Motor neuron (in vitro differentiated cells): ENCODE data around the gene HOXC12. TPM values are rescaled to one million over a fixed set of nuclear protein-coding genes. Genes with fewer than 3 reads are reported as not detected.
A peak's percentile ranks its signal among the peaks of the same experiment; 100 is the strongest.

Experiments
- ATAC-seq, 8 experiments: fragments of 200-7000 bp; cut with Tn5 transposase; replicated peaks in 6 of 8; 2 replicates each; pipeline ENCODE4 v1.8.0; 2021; ENCODE audit warnings: mild to moderate bottlenecking in 8 of 8, moderate library complexity in 8 of 8
- H3K27ac ChIP-seq, 2 donors: fragments of 250-450 bp; sonication (Bioruptor Pico); 2 replicates each; pipeline ENCODE4 v1.9.0; 2021; ENCODE audit warnings: antibody characterized with exemption in 2 of 2, mild to moderate bottlenecking in 2 of 2, moderate library complexity in 1 of 2
- H3K4me1 ChIP-seq, 2 donors: fragments of 250-450 bp; sonication (Bioruptor Pico); replicated peaks in 1 of 2; 2 replicates each; pipeline ENCODE4 v1.6.1; 2021; ENCODE audit warnings: antibody characterized with exemption in 2 of 2, mild to moderate bottlenecking in 2 of 2, moderate library complexity in 1 of 2
- H3K4me3 ChIP-seq, 5 donors: fragments of 250-450 bp; sonication (Bioruptor Pico); 2 replicates each; pipeline ENCODE4 v1.9.0; 2021; ENCODE audit warnings: antibody characterized with exemption in 5 of 5, mild to moderate bottlenecking in 5 of 5, moderate library complexity in 4 of 5
- WGBS, 10 experiments: fragments of 450-650 bp; shearing (Covaris generic); methylation state at CpG; one replicate each; pipeline ENCODE4 v1.0.0; 2022; 5-methylcytosine and 5-hydroxymethylcytosine counted together
- in situ Hi-C, 9 experiments: fragments of 400-800 bp; cut with MboI; loops; one replicate each; pipeline ENCODE4 v1.15.0; 2021; ENCODE audit warnings: low sequenced_read_pairs in 9 of 9, low pct_unique_long_range_greater_than_20kb in 2 of 9; ENCODE audit not compliant: unreplicated experiment in 9 of 9
- total RNA-seq, 8 experiments: library from RNA; unstranded; fragments of 300-600 nt; gene quantifications; 2 replicates each; pipeline versions ENCODE4 v1.2.3 to v1.2.4, GENCODE V29; 2022

The HOXC12 gene
- total RNA-seq, 8 experiments from 2014 or later: 0.13 to 5.2 (median 0.34) TPM; not detected in 2

GRCh38 chr12:53955036-53955775, 503 bp downstream of the HOXC12 start:
- in situ Hi-C loops: no loop called here
- Histone ChIP-seq H3K4me3 (no peak overlapping the region), H3K4me1 (no peaks in the 10 kb centered on the region), H3K27ac (no peak overlapping the region)
- WGBS, 10 experiments: 0 to 12% (median 0%) methylated on average over 1 to 14 of the region's 86 CpGs; no CpG with 5 or more reads in 5 of the 10 experiments
- ATAC-seq: peak in 1 of 8 experiments; percentile 67

DNA sequence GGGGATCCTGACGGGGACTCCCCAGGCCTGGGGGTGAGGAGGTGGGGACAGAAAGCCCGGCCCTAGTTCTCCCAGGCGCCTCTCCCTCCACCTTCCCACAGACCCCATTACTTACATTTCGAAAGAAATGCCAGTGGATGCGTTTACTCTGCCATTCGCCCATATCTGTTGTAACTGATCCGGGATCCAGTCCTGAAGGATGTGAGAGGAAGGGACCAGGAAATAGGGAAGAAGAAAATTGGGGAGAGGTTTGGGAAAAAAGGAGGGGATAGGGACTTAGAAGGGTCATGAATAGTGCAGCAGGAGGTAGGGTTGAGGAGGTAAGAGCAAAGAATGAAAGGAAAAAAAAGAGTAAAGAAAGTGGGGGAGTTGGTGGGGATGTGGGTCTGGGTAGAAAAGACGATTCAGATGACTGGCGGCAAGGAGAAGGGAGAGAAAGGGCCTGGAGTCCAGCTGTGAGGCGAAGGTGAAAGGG, 1.1 kb downstream of the HOXC12 start:
- WGBS, 10 experiments: 3 to 50% (median 13%) methylated on average over 2 to 9 of the region's 10 CpGs; no CpG with 5 or more reads in 1 of the 10 experiments
- Histone ChIP-seq H3K27ac (no peak overlapping the region), H3K4me1 (no peaks in the 10 kb centered on the region), H3K4me3 (no peak overlapping the region)
- ATAC-seq: no peak
- in situ Hi-C loops: no loop called here

DNA sequence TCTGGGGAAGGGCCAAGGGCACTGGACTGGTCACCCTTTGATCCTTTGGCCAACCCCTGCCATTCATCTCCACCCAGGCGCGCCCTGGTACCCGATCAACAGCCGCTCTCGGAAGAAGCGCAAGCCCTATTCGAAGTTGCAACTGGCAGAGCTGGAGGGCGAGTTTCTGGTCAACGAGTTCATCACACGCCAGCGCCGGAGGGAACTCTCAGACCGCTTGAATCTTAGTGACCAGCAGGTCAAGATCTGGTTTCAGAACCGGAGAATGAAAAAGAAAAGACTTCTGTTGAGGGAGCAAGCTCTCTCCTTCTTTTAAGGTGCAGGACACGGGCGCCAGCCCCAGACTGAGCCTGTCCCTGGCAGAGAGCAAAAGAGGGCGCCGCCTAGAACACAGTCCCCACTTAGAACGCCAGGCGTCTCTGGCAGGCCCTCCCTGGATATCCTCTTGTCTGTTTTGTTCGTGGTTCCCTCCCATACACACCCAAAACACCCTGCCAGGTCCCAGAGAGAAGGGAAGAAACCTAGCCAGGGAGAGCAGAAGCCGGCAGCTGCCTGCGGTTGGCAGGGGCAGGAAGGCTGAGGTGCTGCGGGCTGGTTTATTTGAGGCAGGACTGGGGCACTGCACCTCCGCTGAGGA, 1.7 kb downstream of the HOXC12 start:
- peak in 3 of 8 experiments; percentile 56 to 75 (median 71) for ATAC-seq
- in situ Hi-C loops: no loop called here
- Histone ChIP-seq H3K27ac (no peak overlapping the region), H3K4me3 (no peak overlapping the region), H3K4me1 (peaks cover 0 to 3% of the 10 kb centered on the region in 2 donors)
- WGBS, 10 experiments: 0 to 39% (median 10%) methylated on average over 1 to 20 of the region's 25 CpGs; no CpG with 5 or more reads in 2 of the 10 experiments

DNA sequence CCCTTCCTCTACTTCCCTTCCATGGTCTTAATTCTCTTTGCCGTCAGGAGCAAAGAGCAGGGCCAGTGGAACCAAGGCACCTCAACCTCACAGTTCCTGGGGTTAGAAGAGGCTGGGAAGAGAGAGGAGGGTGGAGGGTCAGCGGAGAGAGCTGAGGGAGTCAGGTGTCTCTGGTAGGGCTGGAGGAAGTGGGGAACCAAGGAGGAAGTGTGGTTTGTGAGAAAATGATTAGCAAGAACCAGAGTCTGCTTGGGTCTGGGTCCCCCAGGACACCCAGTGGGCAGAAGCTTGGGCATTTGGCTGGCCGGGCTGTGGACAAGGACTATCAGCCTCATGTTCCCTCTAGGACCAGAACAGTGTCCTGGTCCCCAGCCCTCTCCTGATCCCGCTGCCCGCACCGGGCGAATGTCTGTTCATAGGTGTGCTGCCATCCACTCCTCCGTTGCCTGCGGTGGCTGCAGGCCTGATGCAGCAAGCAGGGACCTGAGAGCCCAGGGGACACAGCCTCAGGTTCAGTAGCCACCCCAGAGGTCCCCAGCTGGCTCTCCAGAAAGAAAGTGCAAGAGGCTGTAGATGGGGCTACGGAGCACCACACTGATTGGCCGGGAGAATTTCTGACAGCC, 2.3 kb downstream of the HOXC12 start:
- 0 to 50% (median 19%) methylated on average over 1 to 4 of the region's 11 CpGs; no CpG with 5 or more reads in 3 of the 10 experiments for WGBS, 10 experiments
- in situ Hi-C loops: no loop called here
- Histone ChIP-seq H3K4me3 (no peak overlapping the region), H3K4me1 (peaks cover 0 to 3% of the 10 kb centered on the region in 2 donors), H3K27ac (no peak overlapping the region)
- no peak for ATAC-seq

GRCh38 chr12:53958128-53958527, 3.4 kb downstream of the HOXC12 start:
- in situ Hi-C loops: no loop called here
- no peak for ATAC-seq
- WGBS, 10 experiments: 0 to 100% (median 14%) methylated on average over 1 to 2 of the region's 3 CpGs; no CpG with 5 or more reads in 5 of the 10 experiments
- Histone ChIP-seq H3K27ac (no peak overlapping the region), H3K4me3 (no peak overlapping the region), H3K4me1 (peaks cover 0 to 3% of the 10 kb centered on the region in 2 donors)

GRCh38 chr12:53959314-53959713, 4.6 kb downstream of the HOXC12 start:
- peaks cover 0 to 3% of the 10 kb centered on the region in 2 donors for H3K4me1 ChIP-seq
- in situ Hi-C loops: no loop called here
- ATAC-seq: no peak
- H3K4me3 ChIP-seq: no peak overlapping the region
- H3K27ac ChIP-seq: no peak overlapping the region
- 0 to 20% (median 12%) methylated on average over 1 to 3 of the region's 4 CpGs; no CpG with 5 or more reads in 6 of the 10 experiments for WGBS, 10 experiments

- H3K27ac ChIP-seq: no peak overlapping the region
- no peak overlapping the region for H3K4me3 ChIP-seq
- peaks cover 0 to 3% of the 10 kb centered on the region in 2 donors for H3K4me1 ChIP-seq
- 10 to 100% (median 26%) methylated on average over 4 to 26 of the region's 39 CpGs for WGBS, 10 experiments
- ATAC-seq: no peak
- in situ Hi-C loops: no loop called here
Observed at GRCh38 chr12:53960187-53961024, 5.7 kb downstream of the HOXC12 start.

DNA sequence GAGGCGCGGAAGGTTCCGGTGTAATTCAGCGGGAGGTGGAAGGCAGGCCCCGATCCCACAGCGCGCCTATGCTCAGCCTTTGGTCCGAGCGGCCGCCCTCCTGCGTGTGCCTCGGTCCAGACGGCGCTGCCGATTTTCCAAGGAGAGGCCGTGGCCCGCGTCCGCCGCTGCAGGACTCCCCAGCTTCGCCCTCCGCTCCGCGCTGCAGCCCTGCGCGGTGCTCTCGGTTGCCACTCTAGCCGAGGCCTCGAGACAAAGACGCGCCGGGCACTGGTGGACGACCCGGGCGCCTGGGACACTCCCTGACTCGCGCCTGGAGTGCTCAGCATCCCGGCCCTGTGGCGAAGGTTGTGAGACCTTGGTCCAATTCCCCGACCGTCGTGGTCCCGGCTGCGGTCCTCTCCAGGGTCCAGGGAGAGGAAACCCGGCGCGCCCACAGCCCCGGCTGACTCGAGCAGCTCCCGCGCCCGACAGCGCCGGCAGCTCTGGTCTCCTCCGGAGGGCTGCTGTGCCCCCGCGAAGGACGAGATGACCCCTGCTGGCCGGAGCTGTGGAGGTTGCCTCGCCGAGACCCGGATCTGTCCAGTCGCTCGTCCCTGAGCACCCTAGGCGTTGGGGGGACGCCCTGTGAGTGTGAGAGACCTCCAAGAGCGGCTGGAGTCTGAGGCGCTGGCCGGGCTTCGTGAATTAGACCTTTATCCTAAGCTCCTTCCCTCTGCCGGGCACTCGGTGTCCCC, 6.5 kb downstream of the HOXC12 start:
- in situ Hi-C loops: no loop called here
- 0 to 13% (median 2%) methylated on average over 1 to 16 of the region's 72 CpGs; no CpG with 5 or more reads in 4 of the 10 experiments for WGBS, 10 experiments
- peak in 4 of 8 experiments; percentile 15 to 35 (median 23) for ATAC-seq
- peaks cover 0 to 3% of the 10 kb centered on the region in 2 donors for H3K4me1 ChIP-seq
- no peak overlapping the region for H3K27ac ChIP-seq
- no peak overlapping the region for H3K4me3 ChIP-seq

DNA sequence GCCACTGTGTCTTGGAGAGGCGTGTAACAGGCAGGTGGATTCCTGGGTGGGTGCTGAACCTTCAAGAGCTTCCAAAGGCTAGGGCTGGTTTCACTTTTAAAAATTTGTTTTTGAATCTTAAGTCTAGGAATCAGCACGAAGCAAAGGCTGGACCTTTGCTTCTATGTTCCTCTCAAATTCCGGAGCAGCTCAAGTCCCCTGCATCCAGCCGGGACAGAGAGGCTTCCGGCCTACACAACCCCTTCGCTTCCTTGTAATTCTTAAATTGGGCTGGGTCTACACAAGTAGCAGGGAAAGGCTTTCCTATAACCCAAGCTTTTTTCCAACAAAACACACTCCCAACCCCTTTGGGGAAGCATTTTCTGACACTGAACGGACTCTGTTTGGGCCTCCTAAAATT, 8.3 kb downstream of the HOXC12 start:
- H3K4me1 ChIP-seq: peaks cover 0 to 6% of the 10 kb centered on the region in 2 donors
- no peak overlapping the region for H3K27ac ChIP-seq
- in situ Hi-C loops: no loop called here
- no peak for ATAC-seq
- WGBS, 10 experiments: 11 to 100% (median 36%) methylated on average over 1 to 7 of the region's 7 CpGs
- H3K4me3 ChIP-seq: no peak overlapping the region

DNA sequence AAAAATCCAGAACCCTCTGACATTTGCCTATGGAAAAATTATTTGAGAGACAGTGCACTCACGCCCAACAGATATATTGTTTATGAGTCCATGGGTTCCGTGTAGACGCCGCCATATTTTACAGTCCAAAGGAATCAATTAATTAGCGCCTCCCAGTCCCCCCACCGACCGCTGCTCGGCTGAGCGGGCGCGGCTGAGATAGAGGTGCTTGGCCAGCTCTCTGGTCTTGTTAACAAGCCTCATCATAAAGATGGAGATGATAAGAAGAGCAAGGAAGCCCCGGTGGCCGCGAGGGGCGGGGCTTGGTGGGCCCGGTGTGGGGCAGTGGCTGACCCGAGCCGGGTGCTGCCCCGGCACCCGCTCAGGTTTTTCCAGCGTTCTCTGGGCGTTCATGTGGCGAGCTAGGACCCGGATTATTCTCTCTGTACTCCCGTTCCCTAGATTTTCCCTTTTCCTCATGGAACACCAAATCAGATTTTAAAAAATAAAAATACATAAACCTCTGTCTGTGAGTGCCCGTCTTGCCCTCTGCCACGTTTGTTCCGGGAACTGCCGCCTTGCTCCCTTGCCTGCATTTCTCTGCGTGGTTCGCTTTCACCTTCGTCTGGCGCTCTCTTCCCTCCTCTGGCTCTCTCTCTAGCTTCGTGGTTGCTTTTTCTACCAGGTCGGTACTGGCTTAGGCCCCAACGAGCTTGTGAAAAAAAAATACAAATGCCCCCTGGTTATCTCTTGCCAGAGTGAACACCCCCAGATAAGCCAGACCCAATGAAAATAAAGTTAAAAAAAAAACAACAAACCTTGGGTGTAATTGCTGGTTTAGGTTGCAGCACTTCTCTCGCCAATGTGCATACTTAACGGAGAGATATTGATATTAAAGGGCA, 9.0 kb downstream of the HOXC12 start:
- H3K27ac ChIP-seq: no peak overlapping the region
- 0 to 68% (median 10%) methylated on average over 3 to 36 of the region's 38 CpGs for WGBS, 10 experiments
- peak in 1 of 8 experiments; percentile 26 for ATAC-seq
- in situ Hi-C loops: no loop called here
- H3K4me1 ChIP-seq: peaks cover 0 to 6% of the 10 kb centered on the region in 2 donors
- no peak overlapping the region for H3K4me3 ChIP-seq

GRCh38 chr12:53964315-53964713, 9.6 kb downstream of the HOXC12 start:
- no peak overlapping the region for H3K27ac ChIP-seq
- in situ Hi-C loops: no loop called here
- no peak for ATAC-seq
- 0 to 43% (median 0%) methylated on average over 1 to 2 of the region's 2 CpGs; no CpG with 5 or more reads in 3 of the 10 experiments for WGBS, 10 experiments
- peaks cover 0 to 6% of the 10 kb centered on the region in 2 donors for H3K4me1 ChIP-seq
- no peak overlapping the region for H3K4me3 ChIP-seq
